Hematopoietic multipotent progenitor cell treated with erythropoietin and hydrocortisone succinate and interleukin-3 and kit ligand, for 15 days (in vitro differentiated cells): Measurements from ENCODE around the gene NPIPA5.
"Not testable (repeated sequence)": the region's sequence is repeated elsewhere in the genome, so short reads cannot be mapped to it uniquely, and the experiment has no call there.

Experiments used
- DNase-seq: peaks from one replicate; pipeline ENCODE4 v3.0.0-alpha.2; 2015; ENCODE audit warnings: low spot score

NPIPA5 gene

GRCh38 chr16:15389916-15390315 is 11.8 kb upstream of the NPIPA5 start:
- not testable (repeated sequence) for DNase-seq

GRCh38 chr16:15388060-15388459 is 10.0 kb upstream of the NPIPA5 start:
- not testable (repeated sequence) for DNase-seq

DNA sequence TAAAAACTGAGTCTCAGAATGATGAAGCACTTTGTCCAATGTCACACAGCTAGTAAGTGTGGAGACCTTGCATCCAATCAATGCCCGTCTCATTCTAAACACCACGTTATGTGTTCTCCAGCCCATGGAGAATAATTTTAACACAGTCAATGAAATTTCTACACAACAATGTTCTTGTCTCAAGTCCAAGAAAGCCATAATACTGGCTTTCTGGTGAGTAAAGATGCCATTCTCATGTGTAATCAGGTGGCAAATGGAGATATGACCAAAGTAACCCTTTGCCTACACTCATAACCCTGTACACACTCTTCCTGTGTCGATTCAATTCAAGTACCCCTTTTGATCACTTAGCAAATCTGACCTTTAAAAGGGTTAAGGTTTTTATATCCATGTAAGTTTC is 4.7 kb upstream of the NPIPA5 start:
- DNase-seq: not testable (repeated sequence)

DNA sequence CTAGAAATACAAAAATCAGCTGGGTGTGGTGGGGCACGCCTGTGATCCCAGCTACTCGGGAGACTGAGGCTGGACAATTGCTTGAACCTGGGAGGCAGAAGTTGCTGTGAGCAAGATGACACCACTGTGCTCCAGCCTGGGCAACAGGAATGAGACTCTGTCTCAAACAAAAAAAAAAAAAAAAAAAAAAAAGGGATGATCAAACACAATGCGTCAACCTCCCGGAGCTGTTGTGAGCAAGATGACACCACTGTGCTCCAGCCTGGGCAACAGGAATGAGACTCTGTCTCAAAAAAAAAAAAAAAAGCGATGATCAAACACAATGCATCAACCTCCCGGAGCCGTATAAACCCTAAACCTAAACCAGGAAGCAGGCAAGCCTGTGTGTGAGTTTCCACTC is 20.6 kb downstream of the NPIPA5 start:
- not testable (repeated sequence) for DNase-seq

GRCh38 chr16:15354846-15355245 is 23.2 kb downstream of the NPIPA5 start:
- DNase-seq: not testable (repeated sequence)

GRCh38 chr16:15352852-15353251 is 25.2 kb downstream of the NPIPA5 start:
- DNase-seq: not testable (repeated sequence)

DNA sequence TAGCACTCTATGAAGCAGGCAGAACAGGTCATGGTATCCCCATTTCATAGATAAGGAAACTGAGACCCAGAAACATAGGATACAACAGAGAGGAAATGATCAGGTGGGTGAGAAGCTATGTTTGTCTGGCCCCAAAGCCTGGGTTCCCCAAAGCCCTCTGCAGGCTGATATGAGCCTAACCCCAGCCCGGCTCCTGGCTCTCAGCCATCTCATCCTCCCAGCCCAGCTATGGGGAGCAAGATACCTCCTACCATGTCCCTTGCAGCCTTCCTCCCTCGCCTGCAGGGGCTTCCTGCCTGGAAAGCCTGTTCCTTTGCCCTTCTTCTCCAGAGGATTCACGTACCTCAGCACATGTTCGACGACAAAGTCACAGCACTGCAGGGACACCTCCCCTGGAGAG is 26.3 kb downstream of the NPIPA5 start:
- DNase-seq: not testable (repeated sequence)

DNA sequence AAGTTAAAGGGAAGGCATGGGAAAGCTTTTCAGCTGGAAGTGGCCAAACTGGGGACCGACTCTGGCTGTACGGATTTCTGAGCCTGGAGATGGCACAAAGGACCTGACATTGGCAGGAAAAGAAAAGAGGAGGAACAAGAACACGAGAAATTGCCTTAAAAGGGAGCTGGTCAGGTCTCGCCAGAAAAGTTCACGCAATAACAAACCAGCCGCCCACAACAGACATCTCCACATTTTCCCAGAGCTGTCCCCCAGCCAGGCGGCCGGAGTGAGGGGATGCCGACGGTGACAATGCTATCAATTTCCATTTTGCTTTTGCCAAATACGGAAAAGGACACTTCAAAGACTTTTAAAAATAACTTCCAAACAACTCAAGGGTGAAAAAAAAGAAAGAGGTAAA is 26.8 kb downstream of the NPIPA5 start:
- DNase-seq: not testable (repeated sequence)

- not testable (repeated sequence) for DNase-seq
Observed at GRCh38 chr16:15348721-15349120, 29.4 kb downstream of the NPIPA5 start.

GRCh38 chr16:15342337-15342736 is 35.8 kb downstream of the NPIPA5 start:
- DNase-seq: not testable (repeated sequence)

DNA sequence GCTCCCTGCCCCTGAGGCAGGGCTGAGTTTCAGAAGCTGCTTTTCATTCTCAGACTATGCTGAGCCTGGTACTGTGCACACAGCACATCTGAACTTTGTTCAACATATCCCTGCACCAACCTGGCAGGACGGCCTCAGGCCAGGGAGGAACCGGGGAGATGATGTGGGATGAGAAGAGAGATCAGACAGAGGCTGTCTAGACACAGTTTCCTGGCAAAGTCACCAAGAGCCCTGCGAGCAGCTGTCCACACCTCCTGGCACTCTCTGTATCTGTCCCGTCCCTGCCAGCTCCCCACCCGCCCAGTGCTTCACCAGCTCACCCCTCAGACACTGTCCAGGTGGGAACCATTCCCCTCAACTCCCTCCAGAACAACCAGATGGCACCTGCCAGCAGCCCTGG is 39.1 kb downstream of the NPIPA5 start:
- DNase-seq: not testable (repeated sequence)

- not testable (repeated sequence) for DNase-seq
Observed at GRCh38 chr16:15337974-15338605, 40.0 kb downstream of the NPIPA5 start.

DNA sequence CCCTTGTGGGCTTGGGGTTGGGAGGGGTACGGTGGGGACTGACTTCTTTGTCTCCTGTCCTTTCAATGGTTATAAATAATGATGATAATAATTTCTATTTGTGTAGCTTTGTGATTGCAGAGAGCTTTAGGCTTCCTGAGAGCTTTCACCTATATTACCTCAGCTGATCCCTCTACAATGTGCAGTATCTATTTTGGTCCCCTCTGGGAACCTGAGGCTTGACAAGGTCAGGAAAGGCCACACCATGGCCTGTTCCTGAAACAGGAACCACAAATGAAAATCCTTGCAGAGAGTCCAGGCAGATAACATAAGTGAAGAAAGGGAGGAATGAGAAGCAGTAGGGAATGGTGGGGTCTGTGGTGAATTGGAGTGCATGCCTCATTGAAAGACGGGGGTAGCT is 42.5 kb downstream of the NPIPA5 start:
- not testable (repeated sequence) for DNase-seq

DNA sequence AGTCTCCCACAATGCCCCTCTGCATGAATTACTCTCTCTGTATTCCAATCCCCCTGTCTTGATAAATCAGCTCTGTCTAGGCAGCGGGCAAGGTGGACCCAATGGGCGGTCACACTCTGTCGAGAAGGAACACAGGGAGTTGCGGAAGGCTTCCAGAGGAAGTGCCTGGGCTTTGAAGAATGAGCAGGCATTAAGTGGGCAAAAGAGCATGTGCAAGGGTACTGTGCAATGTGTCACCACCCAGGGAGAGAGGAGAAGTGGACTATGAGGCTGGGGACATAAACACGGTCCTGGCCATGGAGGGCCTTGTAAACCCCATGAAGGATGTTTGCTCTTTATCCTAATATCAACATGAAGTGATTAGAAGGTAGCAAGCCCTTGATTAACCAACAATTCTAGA is 44.1 kb downstream of the NPIPA5 start:
- DNase-seq: not testable (repeated sequence)

DNA sequence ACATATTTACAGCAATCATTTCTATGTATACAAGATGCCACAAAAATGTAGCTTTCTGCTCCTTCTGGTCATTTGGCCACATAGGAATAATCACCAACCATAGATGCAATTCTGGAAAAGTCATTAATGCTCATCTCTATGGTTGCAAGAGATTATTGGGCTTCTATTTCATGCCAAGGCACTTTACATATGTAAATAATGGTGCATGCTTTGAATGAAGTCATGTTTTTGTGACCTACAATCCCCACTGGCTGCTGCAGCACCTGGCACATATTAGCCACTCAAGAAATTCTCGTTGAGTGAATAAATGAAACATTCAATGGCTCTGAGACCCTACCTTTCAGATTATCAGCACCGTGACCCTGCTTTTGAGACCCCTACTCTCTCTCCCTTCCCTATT is 47.1 kb downstream of the NPIPA5 start:
- not testable (repeated sequence) for DNase-seq

- not testable (repeated sequence) for DNase-seq
Observed at GRCh38 chr16:15324954-15325353, 53.1 kb downstream of the NPIPA5 start.

DNA sequence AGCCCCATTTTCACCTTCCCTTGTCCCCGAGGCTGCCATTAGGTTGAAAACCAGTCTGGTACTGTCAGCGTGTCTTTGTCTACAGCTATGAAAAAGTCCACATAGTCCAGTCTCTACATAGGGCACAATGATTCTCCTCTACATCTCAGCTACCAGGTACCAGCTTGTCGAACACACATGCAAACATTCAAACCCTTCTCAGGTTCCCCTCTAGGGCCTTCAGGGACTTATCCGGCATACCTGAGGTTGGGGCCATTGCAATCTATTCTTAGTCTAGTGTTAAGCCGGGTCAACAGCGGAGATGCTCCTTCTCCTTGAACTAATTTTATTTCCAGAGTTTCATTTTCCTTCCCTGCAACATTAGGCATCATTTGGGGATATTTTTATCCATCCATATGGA is 54.7 kb downstream of the NPIPA5 start:
- DNase-seq: not testable (repeated sequence)

- DNase-seq: not testable (repeated sequence)
Observed at GRCh38 chr16:15321221-15321620, 56.9 kb downstream of the NPIPA5 start.

- not testable (repeated sequence) for DNase-seq
Observed at GRCh38 chr16:15314562-15314961, 63.5 kb downstream of the NPIPA5 start.
